OCI-LY7 (cell line): Measurements from ENCODE around the gene NSD1.

Source experiments
- CTCF ChIP-seq: fragments of 200-600 bp; sonication (generic); conservative IDR thresholded peaks from 2 replicates; pipeline ENCODE4 v1.5.1; 2014; ENCODE audit warnings: mild to moderate bottlenecking, antibody characterized with exemption, low read length, moderate library complexity, mixed read lengths
- EZH2phosphoT487 ChIP-seq: fragments of 200-600 bp; sonication (generic); IDR thresholded peaks from 2 replicates; pipeline ENCODE4 v1.6.1; 2018; ENCODE audit warnings: low read depth, borderline replicate concordance, mild to moderate bottlenecking, mixed run types, antibody characterized with exemption, low read length, moderate library complexity, mixed read lengths

- TF ChIP-seq CTCF = no peak
- TF ChIP-seq EZH2phosphoT487 = no peak
Measured at GRCh38 chr5:177131352-177132135, 2.0 kb upstream of the NSD1 start.
